ENCODE measurements around the gene RPP21.

DNA sequence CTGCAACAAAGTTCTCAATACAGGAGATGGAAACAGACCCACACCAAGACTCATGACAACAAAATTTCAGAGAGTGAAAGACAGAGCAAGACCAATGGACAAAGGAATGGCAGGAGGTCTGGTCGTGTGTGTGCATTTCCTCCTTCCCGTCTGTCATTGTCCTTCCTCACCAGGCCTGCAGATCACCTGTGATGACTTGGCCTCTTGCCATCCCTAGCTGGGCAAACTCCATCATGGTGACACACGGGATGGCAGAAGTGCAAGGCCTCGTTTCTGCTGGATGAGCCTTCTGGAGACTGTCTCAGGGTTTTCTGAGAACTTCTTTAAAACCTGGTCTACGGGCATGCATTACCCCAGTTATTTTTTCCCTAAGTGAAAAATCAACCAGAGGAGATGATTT is 49.2 kb downstream of the RPP21 start:
- TF ChIP-seq TEAD4 (IDR thresholded peaks at IDR 0.05; ENCODE audit: low read depth, low read length) (no peak), CHD1 (IDR thresholded peaks at IDR 0.05; ENCODE audit: low read depth, low read length) (no peak), CEBPB (IDR thresholded peaks at IDR 0.05; ENCODE audit: low read depth, low read length) (no peak), POLR2A (IDR thresholded peaks at IDR 0.05; ENCODE audit: control extremely low read depth in 1 of 2, low read depth in 2 of 2, low read length in 2 of 2) (no peak), POLR2AphosphoS5 (IDR thresholded peaks at IDR 0.05; ENCODE audit: low read depth, low read length) (no peak), NRF1 (IDR thresholded peaks at IDR 0.05; ENCODE audit: low read depth, low read length) (no peak), HDAC6 (IDR thresholded peaks at IDR 0.05; ENCODE audit: low read depth, low read length) (no peak), SIRT6 (IDR thresholded peaks at IDR 0.05; ENCODE audit: low read length) (no peak), SRF (IDR thresholded peaks at IDR 0.05; ENCODE audit: low read depth, low read length) (no peak), EGR1 (IDR thresholded peaks at IDR 0.05; ENCODE audit: borderline replicate concordance, low read depth, low read length) (no peak)
- TF ChIP-seq, protein P1, sequence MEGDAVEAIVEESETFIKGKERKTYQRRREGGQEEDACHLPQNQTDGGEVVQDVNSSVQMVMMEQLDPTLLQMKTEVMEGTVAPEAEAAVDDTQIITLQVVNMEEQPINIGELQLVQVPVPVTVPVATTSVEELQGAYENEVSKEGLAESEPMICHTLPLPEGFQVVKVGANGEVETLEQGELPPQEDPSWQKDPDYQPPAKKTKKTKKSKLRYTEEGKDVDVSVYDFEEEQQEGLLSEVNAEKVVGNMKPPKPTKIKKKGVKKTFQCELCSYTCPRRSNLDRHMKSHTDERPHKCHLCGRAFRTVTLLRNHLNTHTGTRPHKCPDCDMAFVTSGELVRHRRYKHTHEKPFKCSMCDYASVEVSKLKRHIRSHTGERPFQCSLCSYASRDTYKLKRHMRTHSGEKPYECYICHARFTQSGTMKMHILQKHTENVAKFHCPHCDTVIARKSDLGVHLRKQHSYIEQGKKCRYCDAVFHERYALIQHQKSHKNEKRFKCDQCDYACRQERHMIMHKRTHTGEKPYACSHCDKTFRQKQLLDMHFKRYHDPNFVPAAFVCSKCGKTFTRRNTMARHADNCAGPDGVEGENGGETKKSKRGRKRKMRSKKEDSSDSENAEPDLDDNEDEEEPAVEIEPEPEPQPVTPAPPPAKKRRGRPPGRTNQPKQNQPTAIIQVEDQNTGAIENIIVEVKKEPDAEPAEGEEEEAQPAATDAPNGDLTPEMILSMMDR (IDR thresholded peaks at IDR 0.05; ENCODE audit: control extremely low read depth in 1 of 3, insufficient read depth in 1 of 3, low read depth in 1 of 3, low read length in 3 of 3): no peak

All from H1 (cell line).